HepG2 (cell line): ENCODE measurements around the gene REPIN1. TPM values are rescaled to one million over a fixed set of nuclear protein-coding genes. Genes with fewer than 3 reads are reported as not detected.

ENCODE experiments used
- AKNA ChIP-seq: sonication (generic); formaldehyde crosslinking; IDR thresholded peaks from 2 replicates; pipeline ENCODE4 v1.4.0; 2020; ENCODE audit warnings: missing genetic modification reagents, borderline replicate concordance
- CTCF ChIP-seq: sonication (generic); formaldehyde crosslinking; IDR thresholded peaks from 2 replicates; pipeline ENCODE4 v1.5.0; 2020; ENCODE audit warnings: mild to moderate bottlenecking, missing genetic modification reagents, moderate library complexity
- E2F5 ChIP-seq: sonication (generic); formaldehyde crosslinking; conservative IDR thresholded peaks from 2 replicates; pipeline ENCODE4 v1.4.0; 2020; ENCODE audit warnings: missing genetic modification reagents
- ESRRA ChIP-seq: sonication (generic); formaldehyde crosslinking; IDR thresholded peaks from 2 replicates; pipeline ENCODE4 v1.5.1; 2020; ENCODE audit warnings: mild to moderate bottlenecking, low read depth, missing genetic modification reagents
- HNF4A ChIP-seq: sonication (generic); formaldehyde crosslinking; IDR thresholded peaks from 2 replicates; pipeline ENCODE4 v1.4.0; 2020; ENCODE audit warnings: missing genetic modification reagents
- KDM5B ChIP-seq: sonication (generic); formaldehyde crosslinking; IDR thresholded peaks from 2 replicates; pipeline ENCODE4 v1.4.0; 2020; ENCODE audit warnings: missing genetic modification reagents, mild to moderate bottlenecking, borderline replicate concordance
- MXD3 ChIP-seq: IDR thresholded peaks from 2 replicates; pipeline ENCODE4 v1.6.1; 2016; ENCODE audit warnings: mild to moderate bottlenecking, missing biosample characterization, missing genetic modification reagents
- ZBTB20 ChIP-seq: sonication (generic); formaldehyde crosslinking; IDR thresholded peaks from 2 replicates; pipeline ENCODE4 v1.8.1; 2023; ENCODE audit warnings: missing genetic modification reagents, low read depth, mild to moderate bottlenecking, borderline replicate concordance
- ZBTB38 ChIP-seq: sonication (generic); formaldehyde crosslinking; IDR thresholded peaks from 2 replicates; pipeline ENCODE4 v1.5.1; 2020; ENCODE audit warnings: mild to moderate bottlenecking, missing genetic modification reagents
- ZBTB49 ChIP-seq: sonication (generic); formaldehyde crosslinking; IDR thresholded peaks from 2 replicates; pipeline ENCODE4 v1.4.0; 2020; ENCODE audit warnings: missing genetic modification reagents, borderline replicate concordance
- ZFP90 ChIP-seq: sonication (generic); formaldehyde crosslinking; IDR thresholded peaks from 2 replicates; pipeline ENCODE4 v1.8.0; 2022; ENCODE audit warnings: missing genetic modification reagents, mild to moderate bottlenecking, inconsistent platforms, borderline replicate concordance
- polyA plus RNA-seq, 8 experiments: library from polyadenylated mRNA; depleted of rRNA in 3 of 8; stranded (reverse) in 7 of 8; unstranded in 1 of 8; fragments of >200 nt; fragmentation: Illumina TruSeq in 4 of 8; extraction: Trizol in 4 of 8; gene quantifications; 2 replicates each; pipeline versions ENCODE4 v1.2.1 to v1.2.3, GENCODE V29; 2011 to 2016; ENCODE audit warnings: low read depth in 4 of 8, missing spikeins in 1 of 8, mixed read lengths in 1 of 8; ENCODE audit not compliant: insufficient read depth in 1 of 8
- total RNA-seq, 5 experiments: library from RNA; depleted of rRNA; stranded (reverse); fragments of >200 nt; fragmentation: Illumina TruSeq; extraction: Trizol; gene quantifications; 2 replicates each; pipeline ENCODE4 v1.2.3, GENCODE V29; 2016; ENCODE audit warnings: low read depth in 1 of 5
- TF ChIP-seq, protein P1 (sequence below): IDR thresholded peaks from 2 replicates; pipeline ENCODE4 v1.6.1; 2016
- TF ChIP-seq, protein P2 (sequence below): sonication (generic); formaldehyde crosslinking; IDR thresholded peaks from 2 replicates; pipeline ENCODE4 v1.5.0; 2020; ENCODE audit warnings: missing genetic modification reagents

REPIN1 gene
- total and polyA plus RNA-seq, 2 of the 13 experiments (the other 11 are each of a cell fraction or from before 2014, with no cell fraction given), result 69.9 to 108 TPM

GRCh38 chr7:150368884-150369747, 494 bp downstream of the REPIN1 start (continued):
- no peak for TF ChIP-seq AKNA (CRISPR knock-in tag)
- peak; percentile 18; the same call in 1 of the 2 replicates for TF ChIP-seq HNF4A (CRISPR knock-in tag)
- TF ChIP-seq, protein P1, sequence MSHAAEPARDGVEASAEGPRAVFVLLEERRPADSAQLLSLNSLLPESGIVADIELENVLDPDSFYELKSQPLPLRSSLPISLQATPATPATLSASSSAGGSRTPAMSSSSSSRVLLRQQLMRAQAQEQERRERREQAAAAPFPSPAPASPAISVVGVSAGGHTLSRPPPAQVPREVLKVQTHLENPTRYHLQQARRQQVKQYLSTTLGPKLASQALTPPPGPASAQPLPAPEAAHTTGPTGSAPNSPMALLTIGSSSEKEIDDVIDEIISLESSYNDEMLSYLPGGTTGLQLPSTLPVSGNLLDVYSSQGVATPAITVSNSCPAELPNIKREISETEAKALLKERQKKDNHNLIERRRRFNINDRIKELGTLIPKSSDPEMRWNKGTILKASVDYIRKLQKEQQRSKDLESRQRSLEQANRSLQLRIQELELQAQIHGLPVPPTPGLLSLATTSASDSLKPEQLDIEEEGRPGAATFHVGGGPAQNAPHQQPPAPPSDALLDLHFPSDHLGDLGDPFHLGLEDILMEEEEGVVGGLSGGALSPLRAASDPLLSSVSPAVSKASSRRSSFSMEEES, result peak; percentile 9
- no peak for TF ChIP-seq ZBTB38 (CRISPR knock-in tag)
- peak; percentile 37; the same call in 1 of the 2 replicates for TF ChIP-seq ESRRA (CRISPR knock-in tag)
- peak; percentile 37; the same call in 1 of the 2 replicates for TF ChIP-seq ZBTB20
- TF ChIP-seq KDM5B (CRISPR knock-in tag), result peak; percentile 42; the same call in 1 of the 2 replicates
- peak; percentile 5 for TF ChIP-seq MXD3 (CRISPR knock-in tag)
- TF ChIP-seq ZBTB49 (CRISPR knock-in tag), result 0 out of 2 replicates have a peak, but pooled peaks have one; percentile 3
- TF ChIP-seq CTCF (CRISPR knock-in tag), result no peak
- no peak for TF ChIP-seq E2F5 (CRISPR knock-in tag)
- peak; percentile 33; the same call in 1 of the 2 replicates for TF ChIP-seq ZFP90 (CRISPR knock-in tag)
- TF ChIP-seq, protein P2, sequence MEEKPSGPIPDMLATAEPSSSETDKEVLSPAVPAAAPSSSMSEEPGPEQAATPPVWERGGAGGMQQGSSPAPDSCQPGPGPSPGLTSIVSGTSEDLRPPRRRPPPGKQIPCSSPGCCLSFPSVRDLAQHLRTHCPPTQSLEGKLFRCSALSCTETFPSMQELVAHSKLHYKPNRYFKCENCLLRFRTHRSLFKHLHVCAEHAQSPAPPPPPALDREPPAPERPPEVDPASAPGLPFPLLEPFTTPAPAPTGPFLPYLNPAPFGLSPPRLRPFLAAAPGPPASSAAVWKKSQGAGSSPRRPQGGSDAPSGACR (CRISPR knock-in tag), result 0 out of 2 replicates have a peak, but pooled peaks have one; percentile 16
